ENCODE data around the gene MBD3L2B.
"Not testable (repeated sequence)": the region's sequence is repeated elsewhere in the genome, so short reads cannot be mapped to it uniquely, and the experiment has no call there.

DNA sequence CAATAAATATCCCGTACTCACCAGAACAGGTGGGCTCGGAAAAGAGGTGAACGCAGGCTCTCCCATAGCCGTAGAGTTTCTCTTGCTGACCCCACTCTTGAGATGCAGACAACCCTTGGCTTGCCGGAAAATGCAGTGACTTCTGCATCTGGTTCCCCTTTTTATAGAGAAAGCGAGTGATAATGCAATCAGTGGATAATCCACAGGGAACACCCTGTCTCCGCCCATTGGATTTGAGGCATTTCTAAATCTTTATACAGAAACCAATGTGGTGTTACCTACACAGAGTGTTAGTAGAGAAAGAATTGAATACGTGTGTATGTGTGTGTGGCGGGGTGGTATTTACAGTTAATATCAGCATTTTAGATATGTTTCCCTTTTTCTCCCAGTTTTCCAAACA is 18.8 kb upstream of the MBD3L2B start, which contains the start of gene MBD3L4:
- not testable (repeated sequence) for TF ChIP-seq RARB (CRISPR knock-in tag; IDR thresholded peaks at IDR 0.05); TCF4 (CRISPR knock-in tag; IDR thresholded peaks at IDR 0.05; ENCODE audit: borderline replicate concordance); ARNTL (CRISPR knock-in tag; IDR thresholded peaks at IDR 0.05; ENCODE audit: borderline replicate concordance, low read depth); ESRRG (CRISPR knock-in tag; IDR thresholded peaks at IDR 0.05); ZFP3 (CRISPR knock-in tag; IDR thresholded peaks at IDR 0.05); PPARA (CRISPR knock-in tag; IDR thresholded peaks at IDR 0.05; ENCODE audit: borderline replicate concordance); CSDC2 (CRISPR knock-in tag; IDR thresholded peaks at IDR 0.05)

Measured in SK-N-SH treated with all-trans-retinoic acid at 6 μM for 48 hours (cell line).